HepG2 (cell line): Measurements from ENCODE around the gene KLHL8. TPM values are rescaled to one million over a fixed set of nuclear protein-coding genes. Genes with fewer than 3 reads are reported as not detected.

Source experiments
- HCFC1 ChIP-seq: fragments of 150-350 bp; IDR thresholded peaks from 2 replicates; pipeline ENCODE4 v1.6.1; 2014; ENCODE audit warnings: low read depth, low read length
- HIC2 ChIP-seq: sonication (generic); formaldehyde crosslinking; IDR thresholded peaks from 2 replicates; pipeline ENCODE4 v1.9.0; 2022; ENCODE audit warnings: low read depth, missing genetic modification reagents
- MAF1 ChIP-seq: sonication (generic); formaldehyde crosslinking; IDR thresholded peaks from 2 replicates; pipeline ENCODE4 v1.5.0; 2020; ENCODE audit warnings: missing genetic modification reagents, borderline replicate concordance
- MAFG ChIP-seq: sonication (generic); formaldehyde crosslinking; IDR thresholded peaks from 2 replicates; pipeline ENCODE4 v1.5.1; 2020; ENCODE audit warnings: mild to moderate bottlenecking, missing genetic modification reagents
- MED8 ChIP-seq: sonication (generic); formaldehyde crosslinking; IDR thresholded peaks from 2 replicates; pipeline ENCODE4 v1.8.1; 2023; ENCODE audit warnings: mild to moderate bottlenecking, missing genetic modification reagents; ENCODE audit not compliant: insufficient replicate concordance
- NFIB ChIP-seq: sonication (generic); formaldehyde crosslinking; IDR thresholded peaks from 2 replicates; pipeline ENCODE4 v1.9.0; 2021; ENCODE audit warnings: missing genetic modification reagents, mild to moderate bottlenecking, borderline replicate concordance
- PAF1 ChIP-seq: IDR thresholded peaks from 2 replicates; pipeline ENCODE4 v1.6.1; 2016; ENCODE audit warnings: missing genetic modification reagents, missing compliant biosample characterization
- SOX13 ChIP-seq, 3 experiments: fragments of 450-650 bp in 1 of 3; sonication (generic) in 1 of 3; formaldehyde crosslinking in 1 of 3; IDR thresholded peaks in 2 of 3; conservative IDR thresholded peaks in 1 of 3; 2 replicates each; pipeline versions ENCODE4 v1.5.0 to v1.6.1; 2016 to 2020; ENCODE audit warnings: antibody characterized with exemption in 1 of 3, mild to moderate bottlenecking in 1 of 3, missing compliant biosample characterization in 1 of 3, missing genetic modification reagents in 1 of 3, moderate library complexity in 1 of 3
- ZBTB4 ChIP-seq: sonication (generic); formaldehyde crosslinking; IDR thresholded peaks from 2 replicates; pipeline ENCODE4 v1.4.0; 2020; ENCODE audit warnings: missing genetic modification reagents, mild to moderate bottlenecking, borderline replicate concordance
- ZC3H4 ChIP-seq: sonication (generic); formaldehyde crosslinking; IDR thresholded peaks from 2 replicates; pipeline ENCODE4 v1.4.0; 2020; ENCODE audit warnings: missing genetic modification reagents, borderline replicate concordance
- ZFP36L1 ChIP-seq: sonication (generic); formaldehyde crosslinking; IDR thresholded peaks from 2 replicates; pipeline ENCODE4 v1.8.0; 2022; ENCODE audit warnings: mild to moderate bottlenecking, missing genetic modification reagents, moderate library complexity
- ZMAT3 ChIP-seq: sonication (generic); formaldehyde crosslinking; conservative IDR thresholded peaks from 2 replicates; pipeline ENCODE4 v1.7.0; 2021; ENCODE audit warnings: missing genetic modification reagents
- ZMYM2 ChIP-seq: sonication (generic); formaldehyde crosslinking; IDR thresholded peaks from 2 replicates; pipeline ENCODE4 v1.8.0; 2022; ENCODE audit warnings: mild to moderate bottlenecking, missing genetic modification reagents
- ZNF292 ChIP-seq: sonication (generic); formaldehyde crosslinking; IDR thresholded peaks from 2 replicates; pipeline ENCODE4 v1.8.1; 2022; ENCODE audit warnings: mild to moderate bottlenecking, low read depth, missing genetic modification reagents, borderline replicate concordance
- ZNF382 ChIP-seq: sonication (generic); formaldehyde crosslinking; IDR thresholded peaks from 2 replicates; pipeline ENCODE4 v1.5.0; 2020; ENCODE audit warnings: missing genetic modification reagents, mild to moderate bottlenecking, borderline replicate concordance
- ZNF530 ChIP-seq: sonication (generic); formaldehyde crosslinking; IDR thresholded peaks from 2 replicates; pipeline ENCODE4 v1.5.0; 2020; ENCODE audit warnings: low read depth, mild to moderate bottlenecking, missing genetic modification reagents
- ZNF768 ChIP-seq: sonication (generic); formaldehyde crosslinking; IDR thresholded peaks from 2 replicates; pipeline ENCODE4 v1.4.0; 2020; ENCODE audit warnings: missing genetic modification reagents
- polyA plus RNA-seq, 8 experiments: library from polyadenylated mRNA; depleted of rRNA in 3 of 8; stranded (reverse) in 7 of 8; unstranded in 1 of 8; fragments of >200 nt; fragmentation: Illumina TruSeq in 4 of 8; extraction: Trizol in 4 of 8; gene quantifications; 2 replicates each; pipeline versions ENCODE4 v1.2.1 to v1.2.3, GENCODE V29; 2011 to 2016; ENCODE audit warnings: low read depth in 4 of 8, missing spikeins in 1 of 8, mixed read lengths in 1 of 8; ENCODE audit not compliant: insufficient read depth in 1 of 8
- total RNA-seq, 5 experiments: library from RNA; depleted of rRNA; stranded (reverse); fragments of >200 nt; fragmentation: Illumina TruSeq; extraction: Trizol; gene quantifications; 2 replicates each; pipeline ENCODE4 v1.2.3, GENCODE V29; 2016; ENCODE audit warnings: low read depth in 1 of 5
- TF ChIP-seq, protein P1 (sequence below): sonication (generic); formaldehyde crosslinking; IDR thresholded peaks from 2 replicates; pipeline ENCODE4 v1.4.0; 2020; ENCODE audit warnings: missing genetic modification reagents, borderline replicate concordance
- TF ChIP-seq, protein P2 (sequence below): sonication (generic); formaldehyde crosslinking; IDR thresholded peaks from 2 replicates; pipeline ENCODE4 v1.4.0; 2020; ENCODE audit warnings: missing genetic modification reagents, borderline replicate concordance

Gene KLHL8
- total and polyA plus RNA-seq, 2 of the 13 experiments (the other 11 are each of a cell fraction or from before 2014, with no cell fraction given): 2.8 to 11.7 TPM

DNA sequence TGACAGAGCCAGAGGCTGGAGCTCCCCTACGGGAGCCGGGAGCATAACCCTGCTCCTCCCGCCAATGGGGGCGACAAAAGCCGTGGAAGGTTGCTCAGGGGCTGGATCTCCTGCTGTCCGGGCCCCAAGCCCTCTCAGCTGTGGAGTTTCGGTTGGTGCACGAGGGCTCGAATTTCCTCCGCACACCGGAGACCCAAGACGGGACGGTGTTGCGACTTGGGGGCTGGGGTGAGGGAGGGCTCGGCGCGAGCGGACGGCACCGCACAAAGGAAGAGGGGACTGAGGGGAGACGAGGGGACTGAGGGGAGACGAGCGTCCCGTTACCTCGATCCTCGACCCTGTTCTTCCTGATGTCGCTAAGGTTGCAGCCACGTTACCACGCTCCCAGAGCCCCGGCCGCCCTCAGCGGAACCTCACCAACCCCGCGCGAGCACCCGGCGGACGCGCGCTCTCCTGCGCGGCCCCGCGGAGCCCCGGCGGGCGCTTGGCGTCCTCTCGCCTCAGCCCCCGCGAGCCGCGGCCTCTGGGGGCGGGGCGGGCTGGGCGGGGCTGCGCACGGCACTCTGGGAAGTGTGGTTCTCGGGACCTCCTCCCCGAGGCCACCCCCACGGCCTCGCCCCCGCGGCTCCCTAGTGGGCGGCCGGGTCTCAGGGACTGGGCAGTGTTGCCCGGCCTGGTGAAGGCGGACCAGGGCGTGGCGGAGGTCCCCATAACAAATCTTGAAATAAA is at the start of gene KLHL8 (continued):
- TF ChIP-seq ZMYM2 (CRISPR knock-in tag): no peak
- peak; percentile 52; the same call in 1 of the 2 replicates for TF ChIP-seq ZBTB4 (CRISPR knock-in tag)
- no peak for TF ChIP-seq ZFP36L1
- TF ChIP-seq ZNF768 (CRISPR knock-in tag): peak; percentile 17; the same call in 1 of the 2 replicates
- no peak for TF ChIP-seq NFIB (CRISPR knock-in tag)
- TF ChIP-seq, protein P1, sequence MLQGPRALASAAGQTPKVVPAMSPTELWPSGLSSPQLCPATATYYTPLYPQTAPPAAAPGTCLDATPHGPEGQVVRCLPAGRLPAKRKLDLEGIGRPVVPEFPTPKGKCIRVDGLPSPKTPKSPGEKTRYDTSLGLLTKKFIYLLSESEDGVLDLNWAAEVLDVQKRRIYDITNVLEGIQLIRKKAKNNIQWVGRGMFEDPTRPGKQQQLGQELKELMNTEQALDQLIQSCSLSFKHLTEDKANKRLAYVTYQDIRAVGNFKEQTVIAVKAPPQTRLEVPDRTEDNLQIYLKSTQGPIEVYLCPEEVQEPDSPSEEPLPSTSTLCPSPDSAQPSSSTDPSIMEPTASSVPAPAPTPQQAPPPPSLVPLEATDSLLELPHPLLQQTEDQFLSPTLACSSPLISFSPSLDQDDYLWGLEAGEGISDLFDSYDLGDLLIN (CRISPR knock-in tag): no peak
- no peak for TF ChIP-seq ZNF382
- TF ChIP-seq, protein P2, sequence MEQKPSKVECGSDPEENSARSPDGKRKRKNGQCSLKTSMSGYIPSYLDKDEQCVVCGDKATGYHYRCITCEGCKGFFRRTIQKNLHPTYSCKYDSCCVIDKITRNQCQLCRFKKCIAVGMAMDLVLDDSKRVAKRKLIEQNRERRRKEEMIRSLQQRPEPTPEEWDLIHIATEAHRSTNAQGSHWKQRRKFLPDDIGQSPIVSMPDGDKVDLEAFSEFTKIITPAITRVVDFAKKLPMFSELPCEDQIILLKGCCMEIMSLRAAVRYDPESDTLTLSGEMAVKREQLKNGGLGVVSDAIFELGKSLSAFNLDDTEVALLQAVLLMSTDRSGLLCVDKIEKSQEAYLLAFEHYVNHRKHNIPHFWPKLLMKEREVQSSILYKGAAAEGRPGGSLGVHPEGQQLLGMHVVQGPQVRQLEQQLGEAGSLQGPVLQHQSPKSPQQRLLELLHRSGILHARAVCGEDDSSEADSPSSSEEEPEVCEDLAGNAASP (CRISPR knock-in tag): no peak
- TF ChIP-seq ZNF530: no peak
- no peak for TF ChIP-seq HIC2 (CRISPR knock-in tag)
- TF ChIP-seq ZC3H4 (CRISPR knock-in tag): no peak
- TF ChIP-seq PAF1 (CRISPR knock-in tag): no peak
- TF ChIP-seq ZNF292 (CRISPR knock-in tag): peak; percentile 67; the same call in 1 of the 2 replicates
- TF ChIP-seq ZMAT3 (CRISPR knock-in tag): no peak
- no peak for TF ChIP-seq SOX13 (IDR thresholded peaks at IDR 0.05)
- TF ChIP-seq SOX13 (CRISPR knock-in tag; conservative IDR thresholded peaks at IDR 0.05 in 1 of 2, IDR thresholded peaks at IDR 0.05 in 1 of 2): no peak; a peak in 1 of 4 replicates
- no peak for TF ChIP-seq MED8
- TF ChIP-seq MAFG (CRISPR knock-in tag): no peak
- TF ChIP-seq MAF1: 0 out of 2 replicates have a peak, but pooled peaks have one; percentile 51
- TF ChIP-seq HCFC1: peak; percentile 74; the same call in 1 of the 2 replicates
